NT2/D1 (cell line): Measurements from ENCODE around the gene OASL.

Source experiments
- SUZ12 ChIP-seq: IDR thresholded peaks from 2 replicates; pipeline ENCODE4 v1.6.1; 2011; ENCODE audit not compliant: insufficient read length, insufficient read depth; ENCODE audit errors: extremely low read depth
- YY1 ChIP-seq: IDR thresholded peaks from 2 replicates; pipeline ENCODE4 v1.6.1; 2011; ENCODE audit not compliant: insufficient read length, insufficient read depth

GRCh38 chr12:121050725-121051124 is 11.7 kb upstream of the OASL start:
- TF ChIP-seq YY1: no peak
- no peak for TF ChIP-seq SUZ12
